Esophagus (tissue), 2 donors: ENCODE data around the gene CALML3. TPM values are rescaled to one million over a fixed set of nuclear protein-coding genes. Genes with fewer than 3 reads are reported as not detected.

ENCODE experiments used
- H3K27ac ChIP-seq, 2 donors: one replicate each; pipeline ENCODE4 v1.5.1; 2013; ENCODE audit warnings: low read depth in 2 of 2, mild to moderate bottlenecking in 2 of 2, inconsistent platforms in 1 of 2, low read length in 1 of 2, moderate library complexity in 1 of 2
- H3K27me3 ChIP-seq, 2 donors: one replicate each; pipeline ENCODE4 v1.6.1; 2013; ENCODE audit warnings: low read length in 2 of 2, control low read depth in 1 of 2, mild to moderate bottlenecking in 1 of 2; ENCODE audit not compliant: insufficient read depth in 2 of 2, control insufficient read depth in 1 of 2
- H3K36me3 ChIP-seq, 2 donors: one replicate each; pipeline ENCODE4 v1.6.1; 2013; ENCODE audit warnings: low read length in 1 of 2; ENCODE audit not compliant: control insufficient read depth in 2 of 2, insufficient read depth in 2 of 2
- H3K4me1 ChIP-seq, 2 donors: one replicate each; pipeline ENCODE4 v1.6.1; 2013; ENCODE audit warnings: low read length in 1 of 2; ENCODE audit not compliant: control insufficient read depth in 2 of 2, insufficient read depth in 2 of 2
- H3K4me3 ChIP-seq, 2 donors: one replicate each; pipeline ENCODE4 v1.5.1; 2013; ENCODE audit warnings: low read length in 2 of 2, mild to moderate bottlenecking in 2 of 2, low read depth in 1 of 2, moderate library complexity in 1 of 2
- H3K9me3 ChIP-seq, 2 donors: one replicate each; pipeline ENCODE4 v1.6.1; 2013; ENCODE audit warnings: mild to moderate bottlenecking in 2 of 2, low read depth in 1 of 2, low read length in 1 of 2, moderate library complexity in 1 of 2; ENCODE audit not compliant: control insufficient read depth in 2 of 2, insufficient read depth in 1 of 2
- WGBS, 2 donors: extraction: QIAGEN DNeasy Blood & Tissue Kit; methylation state at CpG; one replicate each; pipeline ENCODE4 v1.1.7; 2013; 5-methylcytosine and 5-hydroxymethylcytosine counted together
- polyA plus RNA-seq, 2 donors: library from polyadenylated mRNA; stranded (reverse); fragments of 200-250 nt; gene quantifications; one replicate each; pipeline ENCODE4 v1.2.3, GENCODE V29; 2013
- donor health status: healthy with polysubstance abuse.
- donor health status: Bipolar disorder and iron deficiency.

CALML3 gene
- polyA plus RNA-seq, 2 donors = 224 to 330 TPM

DNA sequence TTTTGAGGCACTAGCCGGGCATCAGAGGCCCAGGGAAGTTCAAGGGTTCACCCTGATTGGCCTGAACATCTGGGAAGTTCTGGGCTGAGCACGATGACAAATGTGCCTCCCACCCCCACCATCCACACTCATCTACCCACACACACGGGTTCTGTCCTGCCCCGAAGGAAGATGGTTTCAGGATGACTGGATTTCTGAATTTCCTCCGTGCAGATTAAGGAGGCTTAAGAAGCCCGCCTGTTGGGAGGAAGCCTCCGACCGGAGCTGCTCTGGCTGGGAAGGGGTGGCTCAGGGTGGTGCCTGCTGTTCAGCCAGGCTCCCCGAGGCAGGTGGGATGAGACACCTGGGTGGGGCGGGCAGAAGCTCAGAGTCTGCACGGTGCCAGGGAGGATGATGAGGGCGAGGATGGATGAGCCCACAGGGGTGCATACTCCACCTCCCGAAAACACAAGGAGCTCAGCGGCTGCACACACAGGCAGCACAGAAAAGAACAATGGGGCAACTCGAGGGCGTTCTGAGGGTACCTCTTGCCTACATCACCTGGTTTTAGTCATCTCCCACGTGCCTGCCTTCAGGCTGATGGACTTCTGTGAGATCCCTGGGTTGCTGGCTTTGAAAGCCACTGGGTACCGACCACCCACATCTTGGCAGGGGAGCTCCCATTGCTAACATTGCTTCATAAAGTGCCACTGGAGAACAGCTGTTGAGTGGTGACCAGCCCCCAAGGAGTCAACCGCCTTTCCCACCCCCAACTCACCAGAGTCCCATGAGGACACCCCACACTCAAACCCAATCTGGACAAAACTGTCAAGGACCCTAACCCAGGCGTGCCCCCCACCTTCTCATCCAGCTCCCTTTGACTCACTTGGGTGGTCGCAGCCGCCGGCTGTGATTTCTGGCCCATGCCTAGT lies 41.2 kb downstream of the CALML3 start:
- H3K27me3 ChIP-seq = no peaks in the 10 kb centered on the region
- WGBS, 2 donors = 59 to 62% methylated on average over 23 of the region's 23 CpGs

DNA sequence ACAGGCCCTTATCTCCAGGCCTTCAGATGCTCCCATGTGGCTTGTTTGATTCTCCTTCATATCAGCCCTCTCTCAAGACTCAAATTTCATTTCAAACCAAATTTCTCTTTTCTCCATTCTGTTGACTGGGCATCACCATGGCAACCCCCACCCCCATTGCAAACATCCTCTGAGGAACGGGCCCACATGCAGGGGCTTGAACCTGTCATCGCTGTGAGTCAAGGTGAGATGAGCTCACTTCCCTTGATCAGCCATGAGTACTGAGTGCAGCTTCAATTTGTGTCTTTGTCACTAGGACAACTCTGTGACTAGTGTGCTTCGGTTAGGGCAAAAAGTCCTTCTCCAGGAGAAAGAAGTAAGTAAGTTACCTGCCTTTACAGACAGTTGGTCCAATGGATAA lies 41.9 kb downstream of the CALML3 start:
- peaks cover 6 to 29% of the 10 kb centered on the region in 2 donors for H3K4me1 ChIP-seq
- 58 to 80% methylated on average over 3 of the region's 3 CpGs for WGBS, 2 donors
- H3K9me3 ChIP-seq = no peaks in the 10 kb centered on the region
- H3K36me3 ChIP-seq = no peaks in the 10 kb centered on the region
- no peak overlapping the region for H3K4me3 ChIP-seq
- no peaks in the 10 kb centered on the region for H3K27me3 ChIP-seq
- peak overlapping the region in 1 of 2 donors; percentile 22 for H3K27ac ChIP-seq

More for the DNA sequence above, 41.2 kb downstream of the CALML3 start:
- H3K36me3 ChIP-seq = no peaks in the 10 kb centered on the region
- H3K9me3 ChIP-seq = no peaks in the 10 kb centered on the region
- H3K4me3 ChIP-seq = no peak overlapping the region
- peaks cover 6 to 29% of the 10 kb centered on the region in 2 donors for H3K4me1 ChIP-seq
- peak overlapping the region; percentile 22 to 88 for H3K27ac ChIP-seq

DNA sequence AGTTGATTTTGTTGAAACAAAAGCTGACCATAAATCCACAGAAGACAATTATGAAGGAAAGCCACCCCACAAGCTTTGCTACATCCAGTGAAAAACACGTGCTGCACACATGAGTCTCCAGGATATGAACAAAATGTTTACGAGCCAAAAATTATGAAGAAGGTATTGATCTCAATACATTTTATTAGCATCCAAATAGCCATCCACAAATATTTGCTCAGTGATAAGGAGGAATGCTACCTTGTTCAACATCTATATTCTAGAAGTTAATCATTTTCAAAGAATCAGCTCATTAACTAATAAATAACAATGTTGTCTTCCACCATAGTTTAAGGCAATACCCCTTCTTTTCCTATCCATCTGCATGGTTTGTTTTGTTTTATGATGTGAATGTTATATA lies 42.7 kb downstream of the CALML3 start:
- no peaks in the 10 kb centered on the region for H3K9me3 ChIP-seq
- no peak overlapping the region for H3K4me3 ChIP-seq
- H3K36me3 ChIP-seq = no peaks in the 10 kb centered on the region
- 83 to 92% methylated on average over 2 of the region's 2 CpGs for WGBS, 2 donors
- H3K27ac ChIP-seq = no peak overlapping the region
- H3K4me1 ChIP-seq = peaks cover 6 to 28% of the 10 kb centered on the region in 2 donors
- no peaks in the 10 kb centered on the region for H3K27me3 ChIP-seq

DNA sequence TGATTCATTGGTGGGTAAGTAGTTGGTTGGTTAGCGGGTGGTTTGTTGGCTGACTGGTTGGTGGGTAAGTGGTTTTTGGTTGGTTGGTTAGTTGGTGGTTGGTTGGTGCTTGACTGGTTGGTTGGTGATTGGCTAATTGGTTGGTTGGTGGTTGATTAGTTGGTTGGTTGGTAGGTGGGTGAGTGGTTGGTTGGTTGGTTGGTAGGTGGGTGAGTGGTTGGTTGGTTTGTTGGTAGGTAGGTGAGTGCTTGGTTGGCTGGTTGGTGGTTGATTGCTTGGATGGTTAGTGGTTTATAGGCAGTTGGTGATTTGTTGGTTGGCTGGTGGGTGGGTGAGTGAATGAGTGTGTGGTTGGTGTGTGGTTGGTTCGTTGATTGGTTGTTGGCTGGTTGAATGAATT lies 44.2 kb downstream of the CALML3 start:
- Histone ChIP-seq H3K27ac (no peak overlapping the region), H3K36me3 (no peaks in the 10 kb centered on the region), H3K9me3 (no peaks in the 10 kb centered on the region), H3K27me3 (no peaks in the 10 kb centered on the region), H3K4me3 (no peak overlapping the region), H3K4me1 (peaks cover 6 to 22% of the 10 kb centered on the region in 2 donors)
- 88 to 92% methylated on average over 2 of the region's 2 CpGs for WGBS, 2 donors

DNA sequence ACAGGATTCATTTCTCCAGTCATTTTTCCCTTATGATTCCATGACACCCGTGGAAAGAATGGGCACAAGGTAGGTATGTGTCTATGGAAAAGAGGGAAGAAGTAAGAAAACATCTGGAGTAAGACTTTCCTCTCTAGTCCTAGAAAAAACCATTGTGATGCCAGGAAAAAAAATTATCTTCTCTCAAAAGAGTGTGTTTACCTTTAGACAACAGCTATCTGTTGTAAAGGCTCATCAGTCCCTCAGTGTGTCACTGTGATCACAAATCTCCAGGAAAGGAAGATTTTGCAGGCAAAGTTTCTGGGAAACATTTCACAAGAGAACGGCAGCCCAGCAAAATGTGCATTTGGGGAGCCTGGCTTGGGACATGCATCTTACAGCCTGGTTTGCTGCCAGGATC lies 44.8 kb downstream of the CALML3 start:
- WGBS, 2 donors = 73 to 81% methylated on average over 2 of the region's 2 CpGs

DNA sequence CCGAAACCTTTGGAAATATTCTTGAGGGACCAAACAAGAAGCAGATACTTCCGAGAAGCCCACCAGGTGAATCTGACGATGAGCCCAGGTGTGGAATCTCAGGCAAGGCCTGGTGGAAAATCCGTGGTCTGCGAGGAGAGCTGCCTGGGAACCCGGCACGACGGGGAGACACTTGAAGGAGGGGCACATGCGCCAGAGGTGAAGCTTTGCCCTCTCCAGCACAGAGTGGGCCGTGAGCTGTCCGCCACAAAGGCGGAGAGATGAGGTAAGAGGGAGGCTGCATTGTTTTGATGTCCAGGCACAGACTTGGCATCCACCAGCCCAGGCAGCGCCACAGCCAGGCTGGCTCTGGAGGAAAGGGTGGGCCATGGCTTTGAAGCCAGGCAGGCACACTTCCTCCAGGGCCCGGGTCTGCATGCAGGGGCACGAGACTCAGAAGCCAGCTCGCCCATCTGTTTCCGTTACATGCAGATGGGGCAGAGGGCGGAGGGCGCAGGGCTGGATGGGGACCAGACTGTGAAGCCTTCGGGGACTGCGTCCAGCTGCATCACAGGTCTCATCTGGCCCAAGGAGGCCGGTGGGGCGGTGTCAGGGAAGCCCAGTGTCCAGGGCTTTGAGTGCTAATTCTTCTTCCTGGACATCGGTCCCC lies 45.4 kb downstream of the CALML3 start:
- no peak overlapping the region for H3K4me3 ChIP-seq
- H3K4me1 ChIP-seq = peaks cover under 1 to 11% of the 10 kb centered on the region in 2 donors
- no peak overlapping the region for H3K27ac ChIP-seq
- no peaks in the 10 kb centered on the region for H3K9me3 ChIP-seq
- 80 to 83% methylated on average over 24 of the region's 24 CpGs for WGBS, 2 donors
- no peaks in the 10 kb centered on the region for H3K27me3 ChIP-seq
- H3K36me3 ChIP-seq = no peaks in the 10 kb centered on the region

More for the DNA sequence above, 44.8 kb downstream of the CALML3 start:
- peaks cover 4 to 16% of the 10 kb centered on the region in 2 donors for H3K4me1 ChIP-seq
- no peak overlapping the region for H3K4me3 ChIP-seq
- no peaks in the 10 kb centered on the region for H3K27me3 ChIP-seq
- H3K27ac ChIP-seq = no peak overlapping the region
- no peaks in the 10 kb centered on the region for H3K9me3 ChIP-seq
- no peaks in the 10 kb centered on the region for H3K36me3 ChIP-seq

DNA sequence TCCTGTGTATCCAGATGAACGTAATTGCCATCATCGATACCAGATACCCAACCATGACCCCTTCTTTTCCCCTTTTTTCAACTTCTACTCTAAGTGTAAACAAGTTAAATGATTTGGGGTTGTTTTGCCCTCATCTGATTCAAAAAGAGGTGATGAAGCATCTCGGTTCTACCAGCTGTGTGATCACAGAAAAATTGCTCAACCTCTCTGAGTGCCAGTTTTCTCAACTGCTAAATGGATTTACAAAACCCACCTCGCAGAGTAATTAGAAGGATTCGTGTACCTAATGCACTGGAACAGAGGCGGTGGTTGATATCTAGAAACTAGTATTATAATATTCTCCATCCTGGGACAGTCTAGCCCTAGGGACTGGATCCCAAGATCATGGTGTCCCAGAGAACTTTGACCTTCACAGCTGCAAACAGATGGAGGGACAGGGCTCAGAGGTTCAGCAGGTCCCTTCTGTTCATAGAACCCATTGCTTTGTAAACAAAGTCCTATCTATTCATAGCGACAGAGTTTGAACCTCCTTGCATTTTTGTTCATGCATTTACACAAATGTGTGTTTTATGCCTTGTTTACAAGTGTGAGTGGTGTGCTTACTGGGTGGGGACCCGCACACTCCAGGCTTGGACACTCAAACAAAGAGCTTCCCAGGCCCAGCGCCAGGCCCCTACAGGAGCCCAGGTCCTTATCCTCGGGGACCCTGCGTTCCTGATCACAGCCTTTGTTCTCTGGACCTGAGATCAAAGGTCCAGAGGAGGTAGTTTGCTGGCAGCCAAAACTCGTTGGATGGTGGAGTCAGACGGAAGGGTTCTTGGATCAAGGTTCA lies 46.4 kb downstream of the CALML3 start:
- Histone ChIP-seq H3K36me3 (no peaks in the 10 kb centered on the region), H3K4me1 (peaks cover 0 to 6% of the 10 kb centered on the region in 2 donors), H3K27ac (no peak overlapping the region), H3K27me3 (no peaks in the 10 kb centered on the region), H3K4me3 (no peak overlapping the region), H3K9me3 (no peaks in the 10 kb centered on the region)
- 80 to 87% methylated on average over 13 of the region's 13 CpGs for WGBS, 2 donors

DNA sequence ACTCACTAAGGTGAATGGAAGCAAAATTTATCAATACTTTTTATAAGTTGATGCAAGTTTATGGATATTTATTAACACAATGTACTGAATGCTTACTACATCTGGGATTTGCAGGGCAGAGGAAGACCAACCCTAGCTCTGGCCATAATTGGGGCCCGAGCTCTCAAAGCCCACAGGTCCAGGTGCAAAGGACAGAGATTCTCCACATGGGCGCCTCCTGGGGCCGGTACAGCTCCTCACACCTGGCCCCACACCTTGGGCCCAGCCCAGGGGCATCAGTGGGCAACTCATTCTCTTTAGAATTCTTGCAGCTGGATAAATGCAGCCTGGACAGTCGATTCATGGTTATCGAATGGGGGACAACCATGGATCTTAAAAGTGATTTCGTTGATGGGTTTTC lies 47.1 kb downstream of the CALML3 start:
- Histone ChIP-seq H3K27ac (no peak overlapping the region), H3K4me1 (peaks cover 0 to 8% of the 10 kb centered on the region in 2 donors), H3K36me3 (no peaks in the 10 kb centered on the region), H3K4me3 (no peak overlapping the region), H3K27me3 (no peaks in the 10 kb centered on the region), H3K9me3 (no peaks in the 10 kb centered on the region)
- 91 to 95% methylated on average over 6 of the region's 6 CpGs for WGBS, 2 donors

DNA sequence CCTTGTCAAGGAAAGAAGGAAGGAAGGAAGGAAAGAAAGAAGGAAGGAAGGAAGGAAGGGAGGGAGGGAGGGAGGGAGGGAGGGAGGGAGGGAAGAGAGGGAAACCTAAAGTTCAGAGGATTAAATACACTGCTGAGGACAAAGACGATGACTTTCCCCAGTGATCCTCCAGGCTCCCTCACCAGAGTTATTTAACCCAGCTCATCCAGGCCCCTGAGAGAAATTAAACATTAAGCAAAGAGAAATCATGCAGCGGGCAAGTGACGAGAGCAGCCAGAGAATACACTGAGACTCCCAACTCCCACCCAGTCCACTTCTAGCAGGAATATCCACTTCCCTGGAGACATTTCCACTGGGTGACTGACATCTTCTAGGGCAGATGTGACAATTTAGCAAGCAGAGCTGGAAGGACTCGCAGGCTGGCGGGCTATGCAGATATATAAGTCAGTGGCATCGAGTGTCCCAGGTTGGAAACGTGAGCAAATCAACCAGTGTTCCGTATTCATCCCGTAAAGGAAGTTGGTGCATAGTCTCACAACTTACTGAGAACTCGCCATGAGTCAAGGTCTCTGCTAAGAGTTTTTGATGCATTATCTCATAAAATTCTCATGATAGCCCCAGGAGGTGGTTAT lies 48.7 kb downstream of the CALML3 start:
- 93 to 94% methylated on average over 10 of the region's 10 CpGs for WGBS, 2 donors

More for the DNA sequence above, 48.7 kb downstream of the CALML3 start:
- H3K4me1 ChIP-seq = peaks cover 0 to 8% of the 10 kb centered on the region in 2 donors
- H3K36me3 ChIP-seq = no peaks in the 10 kb centered on the region
- no peak overlapping the region for H3K4me3 ChIP-seq
- no peaks in the 10 kb centered on the region for H3K9me3 ChIP-seq
- H3K27me3 ChIP-seq = no peaks in the 10 kb centered on the region
- H3K27ac ChIP-seq = no peak overlapping the region
